OCI-LY3 (cell line): ENCODE data around the gene CELF1.

Experiments
- H2AFZ ChIP-seq: fragments of 200-600, 300-600 bp; shearing (Covaris generic); 2 replicates; pipeline ENCODE4 v1.6.0; 2014; ENCODE audit warnings: antibody characterized with exemption, low read depth, low read length
- H3K27ac ChIP-seq: fragments of 200-600, 300-600 bp; sonication (generic); 2 replicates; pipeline ENCODE4 v1.5.1; 2014; ENCODE audit warnings: mild to moderate bottlenecking, low read length, moderate library complexity, mixed read lengths
- H3K27me3 ChIP-seq: fragments of 200-600, 300-600 bp; sonication (generic); 2 replicates; pipeline ENCODE4 v1.6.1; 2014; ENCODE audit warnings: low read depth, low read length, mixed read lengths
- H3K36me3 ChIP-seq: fragments of 200-600, 300-600 bp; sonication (generic); replicated peaks from 2 replicates; pipeline ENCODE3; 2014; ENCODE audit warnings: low read depth, low read length, mixed read lengths
- H3K4me1 ChIP-seq: fragments of 300-600, 200-600 bp; sonication (generic); 2 replicates; pipeline ENCODE4 v1.6.1; 2014; ENCODE audit warnings: low read length, mixed read lengths
- H3K4me2 ChIP-seq: fragments of 200-600, 300-600 bp; sonication (generic); 2 replicates; pipeline ENCODE4 v1.6.1; 2014; ENCODE audit warnings: low read length, mixed read lengths
- H3K4me3 ChIP-seq: fragments of 300-600, 200-600 bp; sonication (generic); 2 replicates; pipeline ENCODE4 v1.5.1; 2014; ENCODE audit warnings: antibody characterized with exemption, mild to moderate bottlenecking, low read length, moderate library complexity
- H3K79me2 ChIP-seq: fragments of 300-600, 200-600 bp; shearing (Covaris generic); 2 replicates; pipeline ENCODE4 v1.6.1; 2014; ENCODE audit warnings: mild to moderate bottlenecking, low read length, mixed read lengths
- H3K9ac ChIP-seq: fragments of 300-600, 200-600 bp; shearing (Covaris generic); 2 replicates; pipeline ENCODE4 v1.6.0; 2014; ENCODE audit warnings: mild to moderate bottlenecking, low read length, moderate library complexity
- H3K9me3 ChIP-seq: fragments of 200-600, 300-600 bp; shearing (Covaris generic); 2 replicates; pipeline ENCODE4 v1.6.1; 2014; ENCODE audit warnings: low read length, mixed read lengths; ENCODE audit not compliant: insufficient read depth
- H4K20me1 ChIP-seq: fragments of 200-600, 300-600 bp; sonication (generic); 2 replicates; pipeline ENCODE4 v1.6.1; 2016; ENCODE audit warnings: low read length, mixed read lengths; ENCODE audit not compliant: insufficient read depth
- CTCF ChIP-seq: fragments of 200-600, 300-600 bp; sonication (generic); IDR thresholded peaks from 2 replicates; pipeline ENCODE4 v1.5.1; 2014; ENCODE audit warnings: antibody characterized with exemption, low read length, low read depth
- EZH2phosphoT487 ChIP-seq: fragments of 200-600 bp; shearing (Covaris generic); IDR thresholded peaks from 2 replicates; pipeline ENCODE4 v1.6.1; 2018; ENCODE audit warnings: antibody characterized with exemption, mixed run types, low read depth

Gene CELF1

GRCh38 chr11:47572715-47573255 is 19.9 kb upstream of the CELF1 start:
- Histone ChIP-seq H3K79me2 (peaks cover 69% of the 10 kb centered on the region), H3K4me1 (peaks cover 3% of the 10 kb centered on the region)

GRCh38 chr11:47571895-47572294 is 19.0 kb upstream of the CELF1 start:
- TF ChIP-seq CTCF, result no peak
- no peaks in the 10 kb centered on the region for H4K20me1 ChIP-seq
- no peak overlapping the region for H2AFZ ChIP-seq
- H3K4me1 ChIP-seq, result peaks cover under 1% of the 10 kb centered on the region; the same call in 1 of the 2 replicates
- no peak overlapping the region for H3K9ac ChIP-seq
- no peaks in the 10 kb centered on the region for H3K9me3 ChIP-seq
- no peaks in the 10 kb centered on the region for H3K27me3 ChIP-seq
- no peak overlapping the region for H3K27ac ChIP-seq
- H3K79me2 ChIP-seq, result peaks cover 69% of the 10 kb centered on the region
- no peak overlapping the region for H3K4me2 ChIP-seq
- peaks cover 44% of the 10 kb centered on the region for H3K36me3 ChIP-seq
- no peak overlapping the region for H3K4me3 ChIP-seq

More at GRCh38 chr11:47572715-47573255, 19.9 kb upstream of the CELF1 start:
- no peaks in the 10 kb centered on the region for H4K20me1 ChIP-seq
- TF ChIP-seq EZH2phosphoT487 (no peak), CTCF (no peak)
- H3K9me3 ChIP-seq, result no peaks in the 10 kb centered on the region
- H3K27me3 ChIP-seq, result no peaks in the 10 kb centered on the region
- no peak overlapping the region for H3K27ac ChIP-seq
- no peak overlapping the region for H3K4me2 ChIP-seq
- no peak overlapping the region for H3K9ac ChIP-seq
- no peak overlapping the region for H3K4me3 ChIP-seq
- H2AFZ ChIP-seq, result no peak overlapping the region
- peaks cover 50% of the 10 kb centered on the region for H3K36me3 ChIP-seq

GRCh38 chr11:47571357-47571729 is 18.4 kb upstream of the CELF1 start:
- Histone ChIP-seq H3K79me2 (peaks cover 72% of the 10 kb centered on the region), H2AFZ (no peak overlapping the region)

More at GRCh38 chr11:47571357-47571729, 18.4 kb upstream of the CELF1 start:
- H3K36me3 ChIP-seq, result peaks cover 47% of the 10 kb centered on the region
- peaks cover 6% of the 10 kb centered on the region for H3K4me1 ChIP-seq
- no peaks in the 10 kb centered on the region for H4K20me1 ChIP-seq
- no peaks in the 10 kb centered on the region for H3K9me3 ChIP-seq
- H3K27me3 ChIP-seq, result no peaks in the 10 kb centered on the region
- no peak overlapping the region for H3K9ac ChIP-seq
- no peak overlapping the region for H3K4me3 ChIP-seq
- no peak overlapping the region for H3K27ac ChIP-seq
- TF ChIP-seq EZH2phosphoT487, result no peak
- no peak for TF ChIP-seq CTCF
- H3K4me2 ChIP-seq, result no peak overlapping the region
